IPS-NIHi11 (cell line): ENCODE measurements around the gene USP9X.
"Not testable (repeated sequence)": the region's sequence is repeated elsewhere in the genome, so short reads cannot be mapped to it uniquely, and the experiment has no call there.

ENCODE experiments used
- DNase-seq: peaks from one replicate; pipeline ENCODE4 v3.0.0; 2012; ENCODE audit warnings: mixed read lengths, low spot score

Gene USP9X, protein sequence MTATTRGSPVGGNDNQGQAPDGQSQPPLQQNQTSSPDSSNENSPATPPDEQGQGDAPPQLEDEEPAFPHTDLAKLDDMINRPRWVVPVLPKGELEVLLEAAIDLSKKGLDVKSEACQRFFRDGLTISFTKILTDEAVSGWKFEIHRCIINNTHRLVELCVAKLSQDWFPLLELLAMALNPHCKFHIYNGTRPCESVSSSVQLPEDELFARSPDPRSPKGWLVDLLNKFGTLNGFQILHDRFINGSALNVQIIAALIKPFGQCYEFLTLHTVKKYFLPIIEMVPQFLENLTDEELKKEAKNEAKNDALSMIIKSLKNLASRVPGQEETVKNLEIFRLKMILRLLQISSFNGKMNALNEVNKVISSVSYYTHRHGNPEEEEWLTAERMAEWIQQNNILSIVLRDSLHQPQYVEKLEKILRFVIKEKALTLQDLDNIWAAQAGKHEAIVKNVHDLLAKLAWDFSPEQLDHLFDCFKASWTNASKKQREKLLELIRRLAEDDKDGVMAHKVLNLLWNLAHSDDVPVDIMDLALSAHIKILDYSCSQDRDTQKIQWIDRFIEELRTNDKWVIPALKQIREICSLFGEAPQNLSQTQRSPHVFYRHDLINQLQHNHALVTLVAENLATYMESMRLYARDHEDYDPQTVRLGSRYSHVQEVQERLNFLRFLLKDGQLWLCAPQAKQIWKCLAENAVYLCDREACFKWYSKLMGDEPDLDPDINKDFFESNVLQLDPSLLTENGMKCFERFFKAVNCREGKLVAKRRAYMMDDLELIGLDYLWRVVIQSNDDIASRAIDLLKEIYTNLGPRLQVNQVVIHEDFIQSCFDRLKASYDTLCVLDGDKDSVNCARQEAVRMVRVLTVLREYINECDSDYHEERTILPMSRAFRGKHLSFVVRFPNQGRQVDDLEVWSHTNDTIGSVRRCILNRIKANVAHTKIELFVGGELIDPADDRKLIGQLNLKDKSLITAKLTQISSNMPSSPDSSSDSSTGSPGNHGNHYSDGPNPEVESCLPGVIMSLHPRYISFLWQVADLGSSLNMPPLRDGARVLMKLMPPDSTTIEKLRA (N-terminal part only)

DNA sequence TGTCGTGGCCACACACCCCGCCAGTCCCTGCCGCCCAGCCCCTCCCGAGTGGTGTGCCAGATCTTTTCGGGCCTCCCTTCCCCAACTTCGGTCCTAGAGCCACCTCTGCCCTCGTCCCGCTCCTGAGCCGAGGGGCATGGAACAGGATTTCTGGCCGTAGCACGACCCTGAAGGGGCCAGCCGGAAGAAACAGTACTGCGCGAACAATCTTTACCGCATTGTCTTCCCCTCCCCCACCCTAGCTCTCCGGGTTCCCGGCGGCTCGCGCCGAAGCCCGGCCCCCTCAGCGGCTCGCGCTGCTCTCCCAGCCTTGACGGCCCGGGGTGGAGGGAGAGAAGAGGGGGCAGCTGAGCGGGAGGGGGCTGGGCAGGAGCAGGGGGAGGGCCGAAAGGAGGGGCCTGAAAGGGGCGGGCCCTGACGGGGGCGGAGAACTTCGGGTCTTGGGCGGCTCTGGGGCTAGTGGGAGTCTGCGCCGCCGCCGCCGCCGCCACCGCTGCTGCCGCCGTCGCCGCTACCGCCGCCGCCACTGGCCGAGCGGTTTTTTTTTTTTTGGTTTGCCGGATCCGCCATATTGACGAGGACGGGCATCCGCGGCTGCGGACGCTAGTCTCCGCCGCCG, at the start of gene USP9X:
USP9X (plus strand) TSS at position 553 of the 619 bp plus-strand sequence. CDS start 38,184 bp downstream, outside the sequence.
- DNase-seq: peak; percentile 62

DNA sequence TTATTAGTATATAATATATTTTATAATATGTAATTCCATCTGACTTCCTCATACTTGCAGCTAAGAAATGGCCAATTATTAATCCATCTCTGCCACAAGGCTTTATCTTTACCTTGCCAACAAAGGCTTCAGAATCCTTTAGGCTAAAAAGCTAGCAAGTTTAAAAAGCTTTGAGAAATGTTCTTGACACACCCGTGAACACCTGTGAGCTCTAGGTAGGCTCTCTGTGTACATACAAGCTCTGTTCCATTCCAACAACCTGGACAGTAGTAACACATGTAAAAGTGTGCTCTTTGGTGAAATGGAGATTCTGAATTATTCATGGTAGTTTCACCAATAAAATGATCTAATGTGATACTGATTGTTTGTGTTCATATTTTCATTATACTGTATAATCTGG, 49.7 kb upstream of the USP9X start:
- no peak for DNase-seq

DNA sequence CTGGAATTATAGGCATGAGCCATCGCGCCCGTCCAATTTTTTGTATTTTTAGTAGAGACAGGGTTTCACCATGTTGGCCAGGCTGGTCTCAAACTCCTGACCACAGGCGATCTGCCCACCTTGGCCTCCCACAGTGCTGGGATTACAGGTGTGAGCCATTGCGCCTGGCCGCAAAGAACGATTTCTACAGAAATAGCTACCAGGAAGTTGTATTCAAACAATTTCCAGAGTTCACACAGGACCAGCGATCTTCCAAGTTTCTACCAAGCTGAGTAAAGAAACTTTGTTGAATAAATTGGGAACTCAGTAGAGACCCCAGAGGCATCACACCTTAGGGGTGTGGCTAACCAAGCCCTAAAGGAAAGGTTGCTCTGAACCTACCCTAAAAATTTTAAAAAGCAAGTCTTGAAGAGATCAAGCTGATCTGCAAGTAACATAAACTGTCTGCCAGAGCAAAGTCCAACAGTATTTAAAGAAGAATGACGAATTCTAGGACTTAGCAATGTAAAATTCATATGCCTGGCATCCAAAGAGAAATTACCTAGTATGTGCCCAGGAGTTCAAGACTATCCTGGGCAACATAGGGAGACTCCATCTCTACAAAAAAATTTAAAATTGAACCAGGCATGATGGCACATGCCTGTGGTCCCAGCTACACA, 48.4 kb upstream of the USP9X start:
- no peak for DNase-seq

DNA sequence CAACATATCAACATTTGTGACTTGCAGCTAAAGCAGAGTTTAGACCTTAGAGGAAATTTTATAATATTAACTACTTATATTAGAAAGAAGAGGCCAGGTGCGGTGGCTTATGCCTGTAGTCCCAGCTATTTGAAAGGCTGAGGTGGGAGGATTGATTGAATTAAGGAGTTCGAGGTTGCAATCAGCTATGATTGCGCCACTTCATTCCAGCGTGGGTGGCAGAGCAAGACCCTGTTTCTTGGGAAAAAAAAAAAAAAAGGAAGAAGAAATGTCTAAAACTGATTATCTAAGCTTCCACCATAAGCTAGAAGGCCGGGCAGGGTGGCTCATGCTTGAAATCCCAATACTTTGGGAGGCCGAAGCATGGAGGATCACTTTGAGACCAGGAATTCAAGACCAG, 42.0 kb upstream of the USP9X start:
- no peak for DNase-seq

DNA sequence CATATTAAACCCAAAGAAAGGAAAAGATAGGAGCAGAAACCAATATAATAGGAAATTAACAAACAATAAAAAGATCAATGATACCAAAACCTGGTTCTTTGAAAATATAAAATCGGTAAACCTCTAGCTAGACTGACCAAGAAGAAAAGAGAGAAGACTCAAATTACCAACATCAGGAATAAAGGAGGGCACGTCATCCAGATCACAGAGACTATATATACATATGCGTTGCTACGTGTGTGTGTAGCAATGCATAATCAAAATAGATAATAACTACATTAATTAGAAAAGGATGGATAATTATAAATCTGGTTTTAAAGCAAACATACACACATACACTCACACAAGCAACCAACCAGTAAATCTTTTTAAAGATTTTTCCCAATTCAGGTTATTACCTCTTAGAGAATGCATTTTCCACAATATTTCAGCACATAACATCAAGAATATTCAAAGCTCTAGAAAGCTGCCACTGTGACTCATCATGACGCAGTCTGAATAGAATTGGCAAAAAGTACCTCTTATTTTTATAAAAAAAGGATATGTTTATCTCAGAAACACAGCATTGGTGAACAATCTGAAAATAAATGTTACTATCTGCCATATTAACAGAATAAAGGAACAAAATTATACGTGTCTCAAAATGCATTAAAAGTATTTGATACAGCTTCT, 41.4 kb upstream of the USP9X start:
- DNase-seq: no peak

DNA sequence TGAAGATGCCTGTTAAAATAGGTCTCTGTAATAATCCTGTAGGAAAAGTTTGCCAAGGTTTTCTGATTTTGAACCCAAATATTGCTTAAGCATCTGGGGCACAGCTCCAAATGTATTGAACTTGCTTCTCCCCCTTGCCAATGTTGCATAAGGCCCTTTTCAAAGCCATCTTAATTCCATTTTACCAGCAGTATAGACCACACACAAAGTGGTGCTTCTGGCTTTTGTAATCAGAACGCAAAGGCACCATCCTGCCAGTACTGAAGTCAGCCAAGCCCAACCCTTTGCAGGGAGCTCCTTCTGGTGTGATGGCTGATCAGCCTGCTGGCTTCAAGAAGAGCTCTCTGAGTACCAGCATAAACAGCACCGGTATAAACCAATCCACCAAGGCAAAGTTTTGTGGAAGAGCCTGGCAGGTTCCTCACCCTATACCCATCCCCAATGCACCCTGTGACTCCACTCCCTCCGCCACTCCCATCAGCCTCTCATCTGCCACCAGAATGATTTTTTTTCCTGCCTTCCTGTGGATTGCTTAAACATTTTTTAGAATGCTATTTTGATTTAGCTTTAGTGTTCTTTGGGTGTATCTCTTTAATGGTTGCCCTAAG, 39.2 kb upstream of the USP9X start:
- DNase-seq: peak; percentile 4

DNA sequence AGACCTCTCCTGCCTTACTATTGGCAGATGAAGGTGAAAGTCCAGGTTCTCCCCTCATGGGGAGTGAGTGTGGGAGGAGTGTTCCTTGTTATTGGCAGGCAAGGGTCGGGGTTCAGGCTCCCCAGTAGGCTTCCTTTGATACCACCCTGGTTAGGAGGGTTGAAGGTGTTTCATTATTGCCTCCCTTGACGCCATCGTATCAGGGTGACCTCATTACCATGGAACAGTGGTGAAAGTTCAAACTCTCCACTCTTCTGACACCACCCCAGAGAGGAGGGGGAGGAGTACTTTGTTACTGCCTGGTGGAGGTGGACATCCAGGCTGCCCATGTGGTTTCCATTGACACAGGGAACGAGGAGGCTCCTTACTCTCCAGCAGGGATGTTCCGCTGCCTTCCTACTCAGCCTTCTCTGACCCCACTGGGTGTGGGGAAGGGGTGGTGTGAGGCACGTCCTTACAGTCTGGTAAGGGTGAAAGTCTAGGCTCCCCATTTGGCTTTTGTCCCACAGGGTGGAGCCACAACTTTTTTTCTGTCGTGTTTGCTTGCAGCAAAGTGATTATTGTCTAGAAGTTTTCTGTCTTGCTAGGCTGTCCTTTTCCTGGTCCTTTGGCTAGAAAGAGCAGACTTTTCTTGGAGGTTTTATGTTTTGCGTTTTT, 37.2 kb upstream of the USP9X start:
- DNase-seq: no peak

DNA sequence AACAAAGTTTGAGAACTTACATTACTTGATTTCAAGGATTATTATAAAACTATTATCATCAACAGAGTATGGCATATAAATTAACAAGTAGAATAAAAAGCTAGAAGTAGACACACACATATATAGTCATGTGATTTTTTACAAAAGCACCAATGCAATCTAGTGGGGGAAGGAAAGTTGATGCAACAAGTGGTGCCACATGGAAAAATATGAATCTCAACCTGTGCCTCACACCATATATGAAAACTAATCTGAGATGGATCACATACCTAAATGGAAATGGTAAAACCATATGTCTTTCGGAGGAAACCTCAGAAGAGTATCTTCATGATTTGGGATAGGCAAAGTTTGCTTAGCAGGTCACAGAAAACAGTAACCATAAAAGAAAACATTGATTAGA, 34.9 kb upstream of the USP9X start:
- DNase-seq: no peak

DNA sequence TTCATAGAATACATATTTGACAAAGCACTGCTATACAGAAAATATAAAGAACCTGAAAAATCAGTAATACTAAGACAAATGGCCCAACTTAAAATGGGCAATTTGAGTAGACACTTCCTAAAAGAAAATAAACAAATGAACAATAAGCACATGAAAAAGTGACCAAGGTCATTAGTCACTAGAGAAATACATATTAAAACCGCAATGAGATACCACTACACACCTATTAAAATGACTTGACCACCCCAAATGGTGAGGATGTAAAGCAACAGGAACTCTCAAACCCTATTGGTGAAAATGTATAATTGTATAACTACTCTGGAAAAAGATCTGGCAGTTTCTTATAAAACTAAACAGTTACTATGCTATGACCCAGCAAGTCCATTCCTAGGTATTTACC, 34.0 kb upstream of the USP9X start:
- no peak for DNase-seq

DNA sequence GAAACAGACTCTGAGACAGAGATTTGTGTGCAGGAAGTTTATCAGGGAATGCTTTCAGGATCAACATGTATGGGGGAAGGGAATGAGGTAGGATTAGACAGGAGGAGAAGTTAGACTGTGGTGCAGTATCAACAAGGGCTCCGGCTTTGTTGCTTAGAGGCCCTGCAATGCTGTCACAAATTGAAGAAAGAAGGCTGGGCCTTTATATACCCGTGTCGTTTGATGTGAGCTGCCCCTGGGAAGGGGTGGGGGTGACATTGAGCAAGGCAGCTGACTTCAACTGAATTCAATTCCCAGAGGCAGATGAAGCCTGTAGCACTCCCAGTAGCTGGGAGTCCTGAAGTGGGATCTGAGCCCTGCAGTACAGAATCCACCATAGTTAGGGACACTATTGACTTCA, 29.5 kb upstream of the USP9X start:
- no peak for DNase-seq

DNA sequence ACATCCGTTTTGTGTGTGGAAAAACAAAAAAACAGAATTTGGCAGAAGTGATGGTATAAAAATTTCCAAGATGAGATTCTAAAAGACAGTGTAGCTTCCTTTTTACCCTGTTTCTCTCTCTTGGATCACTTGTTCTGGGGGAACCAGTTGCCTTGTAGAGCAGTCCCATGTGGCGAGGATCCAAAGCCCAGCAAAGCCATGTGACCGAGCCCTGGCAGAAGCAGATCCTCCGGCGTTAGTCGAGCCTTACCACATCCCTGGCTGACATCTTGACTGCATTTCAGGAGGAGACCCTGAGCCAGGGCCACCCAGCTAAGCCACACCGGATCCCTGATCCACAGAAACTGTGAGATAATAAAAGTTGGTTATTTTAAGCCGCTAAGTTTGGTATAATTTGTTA, 22.0 kb upstream of the USP9X start:
- not testable (repeated sequence) for DNase-seq

DNA sequence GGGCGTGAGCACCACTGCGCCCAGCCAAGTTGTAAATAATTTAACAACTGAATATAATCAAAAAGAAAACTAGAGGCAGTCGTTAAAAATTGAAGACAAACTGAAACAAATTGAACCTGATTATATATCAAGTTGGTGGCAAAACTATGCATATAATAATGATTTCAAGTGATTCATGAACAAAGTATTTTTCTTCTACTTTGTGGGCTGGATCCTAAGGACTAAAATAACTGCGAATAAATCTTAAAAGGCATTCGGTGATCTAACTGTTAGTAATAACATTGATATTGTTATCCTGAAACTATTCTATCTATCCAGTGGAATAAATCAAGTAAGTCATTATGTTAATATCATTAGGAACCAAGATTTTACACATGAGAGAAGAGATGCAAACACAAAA, 21.2 kb upstream of the USP9X start:
- DNase-seq: no peak

DNA sequence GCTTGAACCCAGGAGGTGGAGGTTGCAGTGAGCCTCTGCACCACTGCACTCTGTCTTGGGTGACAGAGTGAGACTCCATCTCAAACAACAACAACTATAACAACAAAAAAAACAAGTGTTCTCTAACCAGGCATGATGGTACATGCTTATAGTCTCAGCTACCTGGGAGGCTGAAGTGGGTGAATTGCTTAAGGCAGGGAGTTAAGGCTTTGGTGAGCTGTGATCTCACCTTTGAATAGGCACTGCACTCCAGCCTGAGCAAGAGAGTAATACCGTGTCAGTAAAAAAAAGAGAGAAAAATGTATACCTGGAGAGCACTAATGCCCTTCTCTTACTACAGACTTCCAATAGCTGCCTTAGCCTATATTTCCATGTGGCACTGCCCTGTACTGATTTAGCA, 18.9 kb upstream of the USP9X start:
- no peak for DNase-seq

DNA sequence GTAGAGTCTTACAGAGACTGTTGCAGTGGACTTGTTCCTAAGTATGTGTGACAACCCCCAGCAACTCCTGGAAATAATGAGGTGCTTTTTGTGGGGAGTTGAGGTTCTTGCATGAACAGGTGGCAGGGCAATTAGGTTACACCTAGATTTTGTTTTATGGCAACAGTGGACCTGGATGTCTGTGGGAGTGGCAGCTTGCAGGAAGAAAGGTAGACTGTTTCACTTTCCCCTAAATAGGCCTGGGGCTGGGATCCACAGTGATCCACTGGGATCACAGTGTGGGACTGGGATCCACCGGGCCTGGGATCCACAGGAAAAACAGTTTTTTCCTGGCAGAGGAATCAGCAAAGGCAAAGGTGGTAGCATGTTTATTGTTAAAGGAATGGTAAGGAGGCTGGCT, 18.3 kb upstream of the USP9X start:
- no peak for DNase-seq

DNA sequence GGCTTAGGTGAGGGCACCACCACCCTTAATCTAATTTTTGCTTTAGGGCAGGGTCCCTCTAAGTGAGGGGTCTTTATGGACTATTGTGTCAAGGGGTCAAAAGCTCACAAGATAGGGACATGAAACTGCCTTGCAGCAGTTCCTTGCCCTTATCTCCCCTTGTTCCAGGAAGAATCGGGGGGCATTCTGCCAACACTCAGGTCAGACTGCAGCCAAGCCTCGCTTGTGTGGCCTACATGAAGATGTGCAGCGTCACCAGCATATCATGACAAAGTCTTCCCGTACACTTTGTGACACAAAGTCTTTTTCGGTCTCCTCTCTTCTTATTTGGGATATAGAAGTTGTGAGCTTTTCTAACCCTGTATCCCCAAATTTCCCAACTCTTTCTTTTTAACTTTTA, 17.5 kb upstream of the USP9X start:
- DNase-seq: no peak

DNA sequence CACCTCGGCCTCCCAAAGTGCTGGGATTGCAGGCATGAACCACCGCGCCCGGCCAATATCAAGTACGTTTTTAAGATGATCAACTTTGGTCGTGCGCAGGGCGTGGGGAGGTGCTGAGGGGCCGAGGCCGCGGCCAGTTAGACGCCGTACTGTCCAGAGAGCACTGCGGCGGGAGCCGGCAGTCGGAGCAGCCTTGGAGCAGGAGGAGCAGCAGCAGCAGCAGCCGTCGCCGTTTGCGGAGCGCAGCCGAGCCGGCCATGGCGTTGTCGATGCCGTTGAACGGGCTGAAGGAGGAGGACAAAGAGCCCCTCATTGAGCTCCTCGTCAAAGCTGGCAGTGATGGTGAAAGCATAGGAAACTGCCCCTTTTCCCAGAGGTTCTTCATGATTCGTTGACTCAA, 8.5 kb upstream of the USP9X start:
- no peak for DNase-seq

DNA sequence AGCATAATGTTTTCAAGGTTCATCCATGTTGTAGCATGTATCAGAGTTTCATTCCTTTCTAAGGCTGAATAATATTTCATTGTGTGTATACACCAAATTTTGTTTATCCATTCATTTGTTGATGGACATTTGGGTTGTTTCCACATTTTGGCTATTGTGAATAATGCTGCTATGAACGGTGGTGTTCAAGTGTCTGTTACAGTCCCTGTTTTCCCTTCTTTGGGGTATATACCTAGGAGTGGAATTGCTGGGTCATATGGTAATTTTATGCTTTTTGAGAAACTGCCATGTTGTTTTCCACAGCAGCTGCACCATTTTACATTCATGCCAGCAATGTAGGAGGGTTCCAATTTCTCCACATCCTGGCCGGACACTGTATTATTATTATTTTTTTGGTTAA, 3.4 kb upstream of the USP9X start:
- DNase-seq: no peak

DNA sequence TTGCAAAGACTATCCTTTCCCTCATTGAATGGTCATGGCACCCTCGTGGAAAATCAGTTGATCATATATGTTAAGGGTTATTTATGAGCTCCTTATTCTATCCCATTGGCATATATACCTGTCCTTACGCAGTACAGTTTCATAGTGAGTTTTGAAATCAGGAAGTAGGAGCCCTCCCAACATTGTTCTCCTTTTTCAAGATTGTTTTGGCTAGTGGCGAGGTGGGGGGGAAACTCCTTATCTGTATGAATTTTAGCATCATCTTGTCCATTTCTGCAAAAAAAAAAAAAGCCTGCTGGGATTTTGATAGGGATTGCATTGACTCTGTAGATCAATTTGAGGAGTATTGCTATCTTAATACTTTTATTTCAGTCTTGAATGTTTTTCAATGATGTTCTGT, 2.5 kb upstream of the USP9X start:
- no peak for DNase-seq

DNA sequence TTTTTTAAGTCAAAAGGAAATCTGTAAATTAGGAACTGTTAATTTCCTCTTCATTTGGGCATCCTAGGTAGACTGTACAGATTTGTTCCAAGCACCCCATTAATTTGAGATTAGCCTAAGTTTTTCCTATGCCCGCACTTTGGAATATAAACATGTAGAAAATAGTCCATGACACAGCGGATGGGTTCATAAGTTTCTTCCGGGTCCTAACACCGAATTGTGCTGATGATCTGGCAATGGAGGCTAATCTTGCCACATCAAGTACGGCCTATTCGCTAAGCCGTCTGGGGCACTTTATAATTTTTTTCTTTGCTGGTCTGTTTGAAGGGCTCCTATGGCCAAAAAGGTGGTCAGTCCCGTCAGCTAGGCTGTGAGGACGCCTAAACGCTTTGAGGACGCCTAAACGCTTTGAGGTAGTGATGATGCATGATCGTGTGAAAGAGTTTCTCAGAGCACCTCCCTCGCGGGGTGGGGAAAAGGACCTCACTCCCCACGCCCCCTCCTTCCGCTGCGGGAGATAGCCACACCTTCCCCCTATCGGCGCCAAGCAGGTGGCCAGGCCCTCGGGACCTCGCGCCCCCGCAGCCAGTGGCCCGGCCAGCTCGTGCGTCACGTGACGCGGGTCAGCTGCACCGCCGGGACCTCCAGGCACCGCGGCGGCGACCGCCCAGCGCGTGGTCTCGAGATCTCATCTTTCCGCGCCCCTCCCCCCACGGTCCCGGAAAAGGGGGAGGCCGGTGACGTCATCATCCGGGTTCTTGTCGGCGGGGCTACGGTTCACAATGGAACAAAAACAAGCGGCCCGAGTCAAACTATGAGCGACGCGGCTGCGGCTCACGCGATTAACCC, 977 bp upstream of the USP9X start:
- DNase-seq: peak; percentile 81
